D341Med (cell line): ENCODE measurements around the gene ZNF821.
A peak's percentile ranks its signal among the peaks of the same experiment; 100 is the strongest.
"Not testable (repeated sequence)": the region's sequence is repeated elsewhere in the genome, so short reads cannot be mapped to it uniquely, and the experiment has no call there.

Experiments
- DNase-seq: peaks from one replicate; pipeline ENCODE4 v3.0.0; 2012; ENCODE audit warnings: low spot score

Gene ZNF821

DNA sequence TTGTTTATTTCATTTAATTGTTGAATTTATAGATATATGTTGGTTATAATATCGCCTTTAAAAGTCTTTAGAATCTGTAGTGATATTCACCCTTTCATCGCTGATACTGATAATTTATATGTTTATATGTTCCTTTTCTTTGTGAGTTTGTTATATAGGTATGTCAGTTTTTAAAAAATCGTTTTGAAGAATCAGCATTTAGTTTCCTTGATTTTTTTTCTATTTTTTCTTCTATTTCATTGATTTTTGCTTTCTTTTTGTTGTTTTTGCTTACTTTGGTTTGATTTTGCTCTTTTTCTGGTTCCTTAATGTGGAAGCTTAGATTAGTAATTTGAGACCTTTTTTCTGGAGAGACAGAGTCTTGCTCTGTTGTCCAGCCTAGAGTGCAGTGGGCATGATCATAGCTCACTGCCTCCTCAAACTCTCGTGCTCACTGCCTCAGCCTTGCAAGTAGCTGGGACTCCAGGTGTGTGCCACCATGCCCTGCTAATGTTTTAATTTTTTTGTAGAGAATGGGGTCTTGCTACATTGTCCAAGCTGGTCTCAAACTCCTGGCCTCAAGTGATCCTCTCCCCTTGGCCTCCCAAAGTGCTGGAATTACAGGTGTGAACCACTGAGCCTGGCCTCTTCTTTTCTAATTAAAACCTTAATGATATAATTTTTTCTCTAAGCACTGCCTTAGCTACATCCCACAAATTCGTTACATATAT lies 18.8 kb upstream of the ZNF821 start:
- no peak for DNase-seq

DNA sequence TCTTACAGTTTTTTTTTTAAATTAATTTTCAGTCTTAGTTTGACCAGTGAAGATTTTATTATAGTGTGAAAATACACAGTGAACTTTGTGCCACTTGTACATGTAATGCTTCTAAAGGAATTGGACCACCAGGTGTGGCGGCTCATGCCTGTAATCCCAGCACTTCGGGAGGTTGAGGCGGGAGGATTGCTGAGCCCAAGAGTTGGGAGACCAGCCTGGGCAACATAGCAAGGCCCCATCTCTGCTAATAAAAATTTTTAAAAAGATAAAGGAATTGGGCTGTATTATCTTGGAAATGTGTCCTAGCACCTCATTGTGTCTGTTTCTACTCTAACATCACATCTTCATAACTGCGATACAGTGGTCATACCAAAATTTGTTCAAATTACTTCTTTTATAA lies 15.2 kb upstream of the ZNF821 start:
- no peak for DNase-seq

DNA sequence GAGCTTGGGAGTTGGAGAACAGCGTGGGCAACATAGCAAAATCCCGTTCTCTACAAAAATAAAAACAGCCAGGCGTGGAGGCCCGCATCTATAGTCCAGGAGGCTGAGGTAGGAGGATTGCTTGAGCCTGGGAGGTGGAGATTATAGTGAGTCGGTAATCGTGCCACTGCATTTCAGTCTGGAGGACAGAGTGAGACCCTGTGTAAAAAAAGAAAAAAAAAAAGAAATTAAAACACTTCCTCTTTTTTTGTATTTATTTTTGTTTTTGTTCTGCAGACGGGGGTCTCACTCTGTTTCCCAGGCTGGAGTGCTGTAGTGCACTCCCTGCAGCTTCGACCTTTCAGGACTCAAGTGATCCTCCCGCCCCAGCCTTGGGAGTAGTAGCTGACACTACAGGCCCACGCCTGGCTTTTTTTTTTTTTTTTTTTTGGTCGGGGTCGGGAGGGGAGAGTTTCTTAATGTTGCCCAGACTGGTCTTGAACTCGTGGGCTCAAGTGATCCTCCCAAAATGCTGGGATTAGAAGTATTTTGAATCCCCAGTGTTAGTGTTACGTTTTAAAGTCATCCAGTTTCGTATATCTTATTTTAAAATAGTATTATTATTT lies 12.9 kb upstream of the ZNF821 start:
- DNase-seq: no peak

DNA sequence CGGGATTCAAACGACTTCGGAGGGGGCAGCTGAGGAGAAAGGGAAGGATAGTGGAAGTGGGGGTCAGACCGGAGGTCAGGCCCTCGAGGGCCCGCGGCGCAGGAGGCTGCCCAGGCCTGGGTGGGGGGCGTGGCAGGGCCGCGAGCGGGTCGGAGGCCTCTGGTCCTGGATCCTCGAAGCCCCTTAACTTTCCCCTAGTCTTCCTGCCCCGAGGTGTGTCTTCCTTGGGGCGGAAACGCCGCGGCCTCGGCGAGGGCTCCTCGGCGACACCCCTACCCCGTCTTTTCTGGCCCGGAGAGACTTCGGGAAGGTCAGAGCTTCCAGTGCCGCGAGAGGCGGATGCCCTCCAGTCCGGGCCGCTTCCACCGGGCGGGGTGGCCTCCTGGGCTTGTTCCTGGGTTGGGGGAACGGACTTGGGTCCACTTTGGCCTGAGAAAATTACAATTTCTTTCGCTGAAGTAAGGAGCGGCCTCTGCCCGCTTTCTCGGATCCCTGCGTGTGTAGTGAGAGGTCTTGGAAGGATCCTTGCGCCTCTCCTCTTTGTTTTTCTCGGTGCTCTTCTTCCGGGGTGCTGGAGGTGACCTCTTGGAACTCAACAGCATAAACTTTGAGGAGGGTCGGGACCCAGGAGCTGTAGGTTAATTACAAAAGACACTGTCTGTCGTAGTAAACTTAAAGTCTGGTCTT lies 11.8 kb upstream of the ZNF821 start:
- no peak for DNase-seq

DNA sequence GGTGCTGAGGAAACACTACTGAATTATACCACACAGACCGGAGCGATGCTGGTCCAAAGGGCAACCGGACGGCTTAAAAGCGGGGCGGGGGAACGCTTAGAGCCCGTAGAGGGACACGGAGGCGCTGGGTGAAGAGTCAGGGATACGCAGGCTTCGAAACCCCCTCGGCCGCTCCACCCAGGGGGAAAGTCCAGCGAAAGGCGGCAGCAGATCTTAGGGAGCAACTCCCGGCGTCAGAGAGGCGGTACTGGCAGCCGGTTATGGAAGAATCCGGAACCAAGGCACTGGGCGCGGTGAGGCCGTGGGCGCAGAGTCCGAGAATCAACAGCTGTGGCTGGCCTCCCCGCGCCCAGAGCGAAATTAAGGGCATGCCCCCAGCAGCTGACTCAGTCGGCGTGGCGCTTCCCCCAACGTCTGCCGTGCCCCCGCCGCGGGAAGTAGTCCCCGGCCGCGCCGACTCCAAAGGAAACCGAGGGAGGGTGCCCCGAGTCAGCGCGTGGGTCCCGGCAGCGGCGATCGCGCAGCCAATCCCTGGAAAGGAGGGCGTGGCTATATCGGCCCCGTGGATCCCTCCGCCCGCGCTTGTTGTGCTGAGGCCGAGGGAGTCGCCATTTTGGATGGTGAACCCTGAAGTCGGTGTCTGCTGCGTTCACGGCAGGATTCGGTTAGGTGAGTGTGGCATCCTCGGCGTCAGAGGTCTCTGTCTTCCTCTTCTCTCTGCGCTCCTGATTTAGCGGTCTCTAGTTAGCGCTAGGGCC lies 11.1 kb upstream of the ZNF821 start, which contains the start of gene IST1:
TSS of gene IST1 (plus strand) at position 611 of the 758 bp plus-strand sequence. CDS start 20,110 bp downstream, outside the sequence.
- DNase-seq: peak; percentile 95

DNA sequence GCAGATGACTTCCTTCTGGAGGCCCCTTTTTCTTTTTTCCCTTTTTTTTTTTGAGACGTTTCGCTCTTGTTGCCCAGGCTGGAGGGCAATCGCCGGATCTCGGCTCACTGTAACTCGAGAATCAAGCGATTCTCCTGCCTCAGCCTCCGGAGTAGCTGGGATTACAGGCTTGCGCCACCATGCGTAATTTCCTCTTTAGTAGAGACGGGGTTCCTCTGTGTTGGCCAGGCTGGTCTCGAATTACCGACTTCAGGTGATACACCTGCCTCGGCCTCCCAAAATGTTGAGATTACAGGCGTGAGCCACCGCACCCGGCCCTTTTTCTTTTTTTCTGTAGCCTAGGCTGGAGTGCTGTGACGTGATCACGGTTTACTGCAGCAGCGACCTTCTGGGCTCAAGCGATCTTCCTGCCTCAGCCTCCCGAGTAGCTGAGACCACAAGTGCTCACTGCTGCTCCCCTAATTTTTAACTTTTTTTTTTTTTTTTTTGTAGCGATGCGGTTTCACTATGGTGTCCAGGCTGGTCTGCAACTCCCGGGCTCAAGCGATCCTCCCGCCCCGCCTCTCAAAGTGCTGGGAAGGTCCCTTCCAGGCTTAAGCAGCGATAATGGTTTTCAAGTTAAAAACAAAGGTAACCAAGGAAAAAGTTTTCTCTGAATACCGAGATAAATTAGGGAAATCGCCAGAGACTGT lies 10.4 kb upstream of the ZNF821 start:
- DNase-seq: peak; percentile 25

DNA sequence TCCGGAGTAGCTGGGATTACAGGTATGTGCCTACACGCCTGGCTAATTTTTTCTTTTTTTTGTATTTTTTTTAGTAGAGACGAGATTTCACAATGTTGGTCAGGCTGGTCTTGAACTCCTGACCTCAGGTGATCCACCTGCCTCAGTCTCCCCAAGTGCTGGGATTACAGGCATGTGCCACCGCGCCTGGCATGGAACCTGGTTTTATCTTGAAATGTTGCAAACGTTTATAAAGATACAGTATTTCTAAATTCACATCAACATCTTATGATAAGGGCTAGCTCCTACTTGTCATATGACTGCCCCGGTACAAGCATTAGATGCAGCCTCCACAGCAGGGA lies 9.9 kb upstream of the ZNF821 start:
- no peak for DNase-seq

DNA sequence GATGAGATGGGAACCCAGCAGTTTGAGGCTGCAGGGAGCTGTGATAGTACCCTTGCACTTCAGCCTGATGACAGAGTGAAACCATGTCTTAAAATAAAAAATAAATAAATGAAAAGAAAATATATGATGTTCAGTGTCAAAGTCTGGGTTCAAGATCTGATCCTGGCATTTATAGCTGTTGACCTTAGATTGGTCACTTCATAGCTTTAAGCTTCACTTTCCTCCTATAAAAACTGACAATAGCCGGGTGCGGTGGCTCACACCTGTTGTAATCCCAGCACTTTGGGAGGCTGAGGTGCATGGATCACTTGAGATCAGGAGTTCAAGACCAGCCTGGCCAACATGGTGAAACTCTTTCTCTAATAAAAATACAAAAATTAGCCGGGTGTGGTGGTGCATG lies 5.2 kb upstream of the ZNF821 start:
- DNase-seq: no peak

DNA sequence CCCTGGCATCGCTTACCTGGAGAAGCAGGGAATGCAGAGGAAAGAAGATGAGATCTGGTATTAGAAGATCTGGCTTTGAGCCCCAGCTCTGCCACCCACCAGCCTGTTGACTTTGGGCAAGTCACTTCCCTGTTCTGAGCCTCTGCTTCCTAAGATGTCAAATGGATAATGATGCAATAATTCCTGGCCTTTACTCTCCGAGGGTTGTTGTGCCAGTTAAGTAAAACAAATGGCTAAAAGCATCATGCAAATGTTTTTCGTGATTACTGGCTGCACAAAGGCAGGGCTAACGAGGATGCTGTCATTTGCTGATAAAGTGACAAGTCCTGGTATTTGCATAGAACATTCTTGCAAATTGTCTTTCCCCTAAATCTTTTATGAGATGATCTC lies 1.3 kb upstream of the ZNF821 start:
- DNase-seq: no peak

DNA sequence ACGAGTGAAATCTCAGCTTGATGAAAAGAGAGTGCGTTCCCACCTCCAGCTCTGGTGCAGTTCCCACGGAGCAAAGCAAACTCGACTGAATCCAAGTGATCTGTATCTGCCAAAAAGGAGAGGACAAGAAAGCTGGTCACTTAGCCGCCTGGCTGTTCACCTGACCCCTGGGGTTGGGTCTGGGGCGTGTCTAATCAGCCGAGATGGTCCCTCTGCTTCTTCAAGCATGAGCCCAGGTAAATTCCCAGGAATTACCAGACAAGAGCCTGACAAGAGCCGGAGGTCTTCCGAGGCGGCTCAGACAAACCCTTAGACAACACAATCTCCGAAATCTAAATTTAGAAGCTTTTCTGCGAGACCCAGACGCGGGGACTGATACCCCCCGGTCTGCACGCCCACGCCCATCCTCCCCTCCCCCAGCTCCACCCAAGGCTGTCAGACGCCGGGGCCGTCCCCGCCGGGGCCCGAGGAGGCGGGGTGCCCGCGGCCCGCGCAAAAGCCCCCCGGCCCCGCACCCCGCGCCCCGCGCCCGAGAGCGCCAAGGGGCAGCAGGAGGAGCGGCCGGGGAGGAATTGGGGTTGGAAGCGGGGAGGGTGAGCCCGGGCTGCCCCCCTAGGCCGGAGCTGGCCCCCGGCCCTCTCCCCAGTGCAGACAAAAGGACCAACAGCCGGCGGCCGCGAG lies 674 bp downstream of the ZNF821 start:
- DNase-seq: peak; percentile 76

DNA sequence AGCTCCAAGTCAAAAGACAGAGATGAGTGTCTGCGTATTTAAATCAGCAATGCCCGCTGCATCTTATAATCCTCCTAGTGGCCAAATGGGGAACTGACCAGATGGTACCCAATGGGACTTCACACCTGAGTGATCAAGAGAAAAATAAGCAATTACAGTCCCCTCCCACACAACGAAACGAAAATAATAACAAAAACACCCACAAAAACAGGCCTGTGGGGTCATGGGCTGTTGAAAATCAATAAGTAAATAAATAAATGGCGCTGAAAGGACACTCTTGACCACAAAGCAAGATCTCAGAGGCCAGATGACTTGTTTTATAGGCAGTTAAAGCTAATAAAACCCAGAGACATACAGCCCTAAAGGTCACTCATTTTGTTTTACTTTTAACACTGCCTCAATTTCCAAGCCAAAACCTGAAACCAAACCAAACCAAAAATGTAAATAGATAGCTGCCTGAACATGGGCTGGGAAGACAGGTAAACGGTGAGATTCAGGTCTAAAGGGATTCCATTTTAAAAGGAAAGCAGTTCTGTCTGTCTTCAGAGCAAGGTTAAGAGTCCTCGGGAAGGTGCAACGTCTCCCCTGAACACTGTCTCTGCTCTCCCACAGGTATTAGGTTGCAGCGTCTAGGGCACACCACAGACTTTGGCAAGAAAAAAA lies 1.3 kb downstream of the ZNF821 start:
- DNase-seq: peak; percentile 65

DNA sequence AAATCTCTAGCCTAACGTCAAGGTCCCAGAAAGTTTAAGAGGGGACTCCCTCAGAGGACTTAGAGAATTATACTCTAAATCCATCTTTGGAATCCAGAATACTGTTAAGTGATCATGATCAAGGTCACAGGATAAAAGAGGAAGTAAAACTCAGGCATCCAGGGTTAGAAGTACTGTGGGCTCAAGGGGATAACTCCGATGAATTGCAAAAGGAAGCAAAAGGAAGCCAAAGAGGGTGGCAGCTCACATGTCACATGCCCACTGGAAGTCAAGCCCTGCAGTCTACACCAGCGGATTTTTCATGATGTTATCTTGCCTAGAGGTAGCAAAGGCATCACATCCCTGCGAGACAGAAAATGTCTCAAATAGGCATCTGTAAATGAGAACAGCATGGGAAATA lies 3.8 kb downstream of the ZNF821 start:
- no peak for DNase-seq

DNA sequence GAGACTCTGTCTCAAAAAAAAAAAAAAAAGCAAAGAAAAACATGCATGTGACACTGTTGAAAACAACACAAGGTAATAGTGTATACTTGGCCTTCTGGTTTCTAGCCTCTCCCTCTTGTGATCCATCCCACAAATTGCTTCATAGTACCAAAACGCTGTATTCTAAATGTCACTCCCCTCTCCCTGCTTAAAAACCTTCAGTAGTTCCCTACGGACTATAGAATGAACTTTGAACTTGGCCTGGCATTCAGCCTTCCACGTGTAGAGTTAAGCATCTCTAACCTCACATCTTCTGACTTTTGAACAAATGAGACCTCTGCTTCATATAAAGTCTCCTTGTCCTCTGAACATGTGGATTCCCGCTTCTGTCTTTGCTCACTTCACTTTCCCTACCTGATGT lies 5.1 kb downstream of the ZNF821 start:
- DNase-seq: no peak

DNA sequence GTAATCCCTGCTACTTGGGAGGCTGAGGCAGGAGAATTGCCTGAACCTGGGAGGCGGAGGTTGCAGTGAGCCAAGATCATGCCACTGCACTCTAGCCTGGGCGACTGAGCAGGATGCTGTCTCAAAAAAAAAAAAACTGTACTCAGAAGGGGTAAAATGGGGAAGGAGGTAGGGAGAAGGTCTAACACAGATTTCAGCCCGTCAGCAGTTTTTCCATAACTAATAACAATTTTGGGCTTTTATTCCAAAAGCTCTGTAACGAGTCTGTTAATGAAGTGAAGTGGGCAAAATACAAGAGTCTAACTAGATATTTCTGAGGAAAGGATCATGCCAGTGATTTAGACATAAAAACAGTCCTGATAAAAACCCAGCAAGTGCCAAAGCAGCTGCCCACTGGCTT lies 10.8 kb downstream of the ZNF821 start:
- DNase-seq: no peak

DNA sequence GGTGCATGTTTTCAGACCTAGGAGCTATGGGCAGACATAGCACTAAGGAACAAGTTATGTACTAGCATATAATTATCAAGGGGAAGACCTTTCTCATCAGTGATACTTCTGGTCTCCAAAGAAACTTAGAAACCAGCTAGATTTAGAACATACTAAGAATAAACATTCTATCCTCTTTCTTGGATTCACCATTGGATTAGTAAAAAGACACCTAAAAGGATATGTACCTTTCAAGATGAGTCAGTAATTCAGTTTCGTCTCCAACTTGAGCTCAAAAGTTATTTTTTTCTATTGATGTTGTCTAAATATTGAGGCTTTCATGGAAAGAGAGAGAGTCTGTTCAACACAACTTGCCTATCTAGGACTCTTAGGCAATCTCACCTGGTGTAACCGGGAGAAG lies 13.2 kb downstream of the ZNF821 start:
- no peak for DNase-seq

DNA sequence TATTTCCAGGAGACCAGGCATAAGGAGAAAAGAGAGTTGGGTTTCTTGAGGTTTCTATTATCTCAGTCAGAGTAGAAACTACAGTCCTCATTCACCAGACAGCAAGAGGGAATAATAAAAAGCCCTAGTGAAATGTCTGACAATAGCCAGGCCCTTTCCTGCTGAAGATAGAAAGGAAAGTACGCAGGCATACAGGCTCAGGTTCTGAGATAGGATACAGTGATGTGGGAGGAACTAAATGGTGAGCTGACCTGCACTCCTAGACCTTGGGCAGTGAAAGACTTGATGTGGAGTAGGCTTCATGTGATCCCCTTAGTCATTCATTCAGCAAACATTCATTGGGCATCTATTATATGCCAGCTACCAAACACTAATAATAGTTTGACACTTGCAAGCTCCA lies 14.9 kb downstream of the ZNF821 start:
- DNase-seq: no peak

DNA sequence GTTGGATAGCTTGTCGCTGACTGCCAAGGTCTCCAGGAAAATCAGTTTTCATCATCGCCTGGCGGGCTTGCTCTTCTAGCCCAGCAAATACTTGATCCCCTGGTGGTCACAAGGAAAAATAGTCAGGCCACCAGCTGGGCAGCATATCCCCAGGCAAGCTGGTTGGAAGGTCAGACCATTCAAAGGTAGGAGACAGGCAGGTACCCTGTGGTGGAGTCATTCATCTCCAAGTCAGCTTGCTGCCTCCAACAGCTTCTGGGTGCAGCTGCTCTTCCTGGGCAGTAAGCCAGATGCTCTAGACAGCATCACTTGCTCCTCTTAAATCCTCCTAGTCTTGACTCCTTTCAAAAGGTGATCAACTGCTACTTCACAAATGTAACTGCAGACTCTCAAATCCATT lies 16.0 kb downstream of the ZNF821 start:
- no peak for DNase-seq

DNA sequence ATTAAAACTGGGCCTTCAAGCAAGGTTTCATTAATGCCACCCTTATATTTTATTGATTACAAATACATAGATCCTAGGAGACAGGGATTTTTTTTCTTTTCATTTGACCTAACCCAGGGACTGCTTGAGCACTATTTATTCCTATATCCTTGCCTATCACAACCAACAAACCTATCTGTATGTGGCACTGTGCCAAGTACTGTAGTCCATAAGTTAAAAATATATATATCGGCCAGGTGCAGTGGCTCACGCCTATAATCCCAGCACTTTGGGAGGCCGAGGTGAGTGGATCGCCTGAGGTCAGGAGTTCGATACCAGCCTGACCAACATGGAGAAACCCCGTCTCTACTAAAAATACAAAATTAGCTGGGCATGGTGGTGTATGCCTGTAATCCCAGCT lies 16.8 kb downstream of the ZNF821 start:
- not testable (repeated sequence) for DNase-seq

DNA sequence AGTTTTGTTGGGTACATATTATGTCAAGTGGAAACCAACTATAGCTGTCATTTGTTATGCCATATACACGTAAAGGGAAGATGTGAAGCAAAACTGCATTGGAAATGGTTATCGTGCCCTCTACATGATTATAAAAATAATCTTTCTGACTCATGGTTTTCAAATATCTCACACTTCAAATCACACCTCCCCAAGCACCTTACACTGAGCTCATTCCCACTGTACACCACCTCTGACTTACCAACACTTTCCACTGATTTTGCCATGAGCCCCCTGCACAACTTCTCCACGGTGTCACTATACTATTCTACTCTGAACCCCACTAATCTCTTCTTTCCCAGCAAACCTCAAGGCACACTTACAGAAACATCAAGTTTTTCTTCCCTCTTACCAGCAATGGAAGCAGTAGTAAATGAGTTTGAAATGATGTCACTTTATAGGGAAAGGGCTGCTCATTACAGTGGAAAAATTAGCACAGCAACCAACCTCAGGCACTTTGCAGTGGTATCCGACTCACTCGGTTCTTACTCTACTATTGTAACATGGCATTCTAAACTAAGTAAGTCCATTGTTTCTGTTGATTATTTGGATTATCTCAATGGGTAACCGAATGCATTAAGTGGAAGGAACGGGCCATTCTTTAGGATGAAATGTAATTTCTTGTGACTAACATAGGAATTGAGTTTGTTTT lies 18.7 kb downstream of the ZNF821 start:
- no peak for DNase-seq

DNA sequence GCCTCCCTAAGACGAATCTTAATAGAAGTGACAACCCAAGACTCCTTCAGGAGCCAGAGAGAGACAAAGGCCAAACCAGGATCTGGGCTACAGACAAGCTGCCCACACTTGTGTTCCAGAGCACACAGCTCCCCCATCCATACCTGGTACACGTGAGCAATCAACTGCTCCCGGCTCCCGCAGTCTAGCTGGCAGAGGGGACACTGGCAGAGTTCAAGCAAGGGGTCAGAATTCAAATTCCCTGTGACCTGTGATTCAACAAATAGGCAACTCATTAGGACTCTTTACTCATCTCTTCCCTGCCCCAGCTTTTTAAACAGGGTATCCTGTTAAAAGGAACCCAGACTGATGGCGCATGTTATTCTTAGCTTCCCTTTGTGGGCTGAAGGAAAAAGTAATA lies 20.0 kb downstream of the ZNF821 start:
- DNase-seq: no peak
